ENCODE results near the gene TBC1D5.

DNA sequence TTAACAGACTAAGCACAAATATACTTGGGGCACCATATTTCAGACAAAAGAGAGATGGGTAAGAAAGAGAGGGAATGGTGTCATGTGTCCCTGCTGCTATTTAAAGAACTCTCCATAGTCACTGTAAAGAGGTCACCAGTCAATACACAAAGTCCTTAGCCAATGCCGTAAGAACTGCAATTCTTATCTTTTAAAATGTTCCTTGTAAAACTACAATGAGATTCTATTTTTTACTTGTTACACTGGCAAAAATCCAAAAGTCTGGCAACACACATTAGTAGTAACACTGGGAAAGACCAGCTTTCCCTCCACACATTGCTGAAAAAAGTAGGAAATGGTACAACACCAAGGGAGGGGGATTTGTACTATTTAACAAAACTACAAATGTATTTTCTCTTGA is 189.4 kb downstream of the TBC1D5 start:
- TF ChIP-seq EZH2phosphoT487 (IDR thresholded peaks at IDR 0.05; ENCODE audit: insufficient read depth, low read depth): no peak
- TF ChIP-seq EZH2 (IDR thresholded peaks at IDR 0.05; ENCODE audit: insufficient read depth, poor library complexity, severe bottlenecking): no peak

All from GM23248 (cell line).